Ishikawa (cell line): Measurements from ENCODE around the gene HLA-B.

Experiments used
- CEBPB ChIP-seq: IDR thresholded peaks from 2 replicates; pipeline ENCODE4 v1.6.1; 2012
- RAD21 ChIP-seq: IDR thresholded peaks from 2 replicates; pipeline ENCODE4 v1.6.1; 2012; ENCODE audit warnings: low read depth

GRCh38 chr6:31307669-31308049, 49.3 kb downstream of the HLA-B start:
- no peak for TF ChIP-seq CEBPB
- TF ChIP-seq RAD21, result no peak
